Inferior parietal cortex (tissue), 1 donor: ENCODE measurements around the gene MAPK6.
"Not testable (repeated sequence)": the region's sequence is repeated elsewhere in the genome, so short reads cannot be mapped to it uniquely, and the experiment has no call there.

ENCODE experiments used
- DNase-seq: peaks from one replicate; pipeline ENCODE4 v3.0.0-alpha.2; 2016; ENCODE audit errors: extremely low spot score

Gene MAPK6

DNA sequence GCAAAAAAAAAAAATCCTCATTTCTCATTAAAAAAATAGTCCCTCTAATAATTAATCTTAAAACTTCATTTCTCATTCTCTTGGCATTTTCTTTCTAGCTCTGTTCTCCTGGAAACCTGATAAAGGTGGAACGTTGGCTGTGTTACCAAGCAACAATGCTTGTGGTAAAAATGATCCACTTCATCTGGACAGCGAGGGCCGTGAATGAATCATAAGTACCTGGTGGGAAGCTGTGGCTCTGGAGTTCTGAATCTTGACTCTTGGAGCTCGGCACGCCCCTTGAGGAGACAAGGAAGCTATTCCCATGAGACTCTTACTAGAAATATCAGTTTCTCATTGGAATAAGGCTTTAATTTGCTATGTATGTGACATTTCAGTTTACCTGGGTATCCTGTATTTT lies 61.0 kb downstream of the MAPK6 start:
- DNase-seq = no peak

DNA sequence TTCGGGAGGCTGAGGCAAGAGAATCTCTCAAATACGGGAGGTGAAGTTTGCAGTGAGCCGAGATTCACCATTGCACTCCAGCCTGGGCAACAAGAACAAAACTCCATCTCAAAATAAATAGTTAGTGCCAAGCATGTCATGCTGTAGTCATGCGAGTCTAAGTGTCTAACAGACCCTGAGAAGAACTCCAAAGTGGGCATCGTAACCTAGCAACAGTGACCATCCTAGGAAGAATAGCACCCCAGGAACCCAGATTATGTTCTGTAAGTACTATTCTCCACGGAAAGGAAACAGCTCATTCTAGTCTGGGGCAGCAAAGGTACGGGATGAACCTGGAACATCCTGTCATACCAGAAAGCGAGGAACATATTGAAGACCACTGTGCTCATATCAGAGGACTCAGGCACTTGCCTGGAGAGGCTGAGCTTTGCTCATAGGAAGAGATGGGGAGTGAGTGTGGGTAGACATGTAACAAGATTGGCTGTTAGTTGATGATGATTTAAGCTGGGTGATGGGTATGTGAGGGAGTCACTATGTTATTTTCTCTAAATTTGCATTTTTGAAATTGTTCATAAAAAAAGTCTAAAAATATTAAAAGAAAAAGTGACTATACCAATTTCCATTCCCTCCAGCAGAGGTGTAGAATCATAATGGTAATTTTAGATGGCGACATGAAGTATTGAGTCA lies 61.8 kb downstream of the MAPK6 start:
- DNase-seq = no peak

DNA sequence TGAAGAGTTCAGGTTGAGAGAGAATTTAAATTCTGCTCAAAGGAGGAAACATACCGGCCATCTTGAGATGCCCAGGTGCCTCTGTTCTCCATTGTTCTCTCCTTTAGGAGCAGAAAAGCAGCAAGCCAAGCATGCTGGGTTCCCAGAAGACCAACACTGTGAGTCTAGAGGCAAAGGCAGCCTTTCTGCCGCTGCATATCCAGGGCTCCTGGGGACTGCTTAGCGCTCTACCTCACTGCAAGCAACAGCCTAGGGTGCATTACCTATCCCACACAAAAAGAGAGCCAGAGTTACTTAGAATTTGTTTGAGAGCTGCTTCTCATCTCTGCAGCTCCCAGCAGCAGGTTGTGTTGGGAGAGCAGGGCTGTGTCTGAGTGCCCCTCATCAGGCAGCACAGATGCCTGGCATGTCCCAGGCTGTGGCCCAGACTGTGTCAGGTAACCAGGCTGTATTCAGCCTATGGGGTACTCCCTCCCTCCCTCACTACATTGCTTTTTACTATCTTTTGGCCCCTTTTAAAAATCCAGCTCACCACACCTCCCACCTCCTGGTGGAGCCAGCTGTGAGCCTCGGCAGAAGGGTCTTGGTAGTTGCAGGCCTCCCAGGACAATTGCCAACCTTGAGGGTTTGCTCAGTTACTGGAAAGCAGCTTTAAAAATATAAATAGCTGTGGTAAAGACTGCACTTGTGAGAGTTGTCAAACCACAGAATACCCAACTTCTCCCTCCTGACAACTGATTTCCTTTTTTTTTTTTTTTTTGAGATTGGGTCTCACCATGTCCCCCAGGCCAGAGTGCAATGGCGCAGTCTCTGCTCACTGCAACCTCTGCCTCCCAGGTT lies 63.4 kb downstream of the MAPK6 start:
- no peak for DNase-seq

DNA sequence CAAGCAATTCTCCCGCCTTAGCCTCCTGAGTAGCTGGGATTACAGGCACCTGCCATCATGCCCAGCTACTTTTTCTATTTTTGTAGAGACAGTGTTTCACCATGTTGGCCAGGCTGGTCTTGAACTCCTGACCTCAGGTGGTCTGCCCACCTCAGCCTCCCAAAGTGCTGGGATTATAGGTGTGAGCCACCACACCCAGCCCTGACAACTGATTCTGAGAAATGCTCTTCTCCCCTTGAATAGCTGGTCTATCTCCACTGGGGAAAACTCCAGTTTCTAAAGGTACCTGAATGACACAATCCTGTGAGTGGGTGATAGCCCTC lies 64.0 kb downstream of the MAPK6 start:
- not testable (repeated sequence) for DNase-seq

DNA sequence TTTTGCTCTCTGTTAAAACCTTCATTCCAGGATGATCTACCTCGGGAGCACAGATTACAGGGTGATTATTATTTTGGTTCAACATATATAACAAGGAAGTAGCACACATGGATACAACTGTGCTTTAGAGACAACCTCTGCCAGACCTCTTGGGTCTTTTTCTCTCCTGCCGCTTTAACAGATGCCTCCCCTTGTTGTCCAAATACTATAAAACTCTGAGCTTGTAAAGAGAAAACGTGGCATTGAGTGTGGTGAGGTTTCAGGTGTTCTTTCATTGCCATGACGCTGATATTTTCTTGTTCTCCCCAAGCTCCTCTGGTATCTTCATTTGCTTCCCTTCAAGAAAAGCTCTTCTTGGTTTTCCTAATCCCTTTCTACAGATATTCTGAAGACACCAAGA lies 64.6 kb downstream of the MAPK6 start:
- DNase-seq = no peak

DNA sequence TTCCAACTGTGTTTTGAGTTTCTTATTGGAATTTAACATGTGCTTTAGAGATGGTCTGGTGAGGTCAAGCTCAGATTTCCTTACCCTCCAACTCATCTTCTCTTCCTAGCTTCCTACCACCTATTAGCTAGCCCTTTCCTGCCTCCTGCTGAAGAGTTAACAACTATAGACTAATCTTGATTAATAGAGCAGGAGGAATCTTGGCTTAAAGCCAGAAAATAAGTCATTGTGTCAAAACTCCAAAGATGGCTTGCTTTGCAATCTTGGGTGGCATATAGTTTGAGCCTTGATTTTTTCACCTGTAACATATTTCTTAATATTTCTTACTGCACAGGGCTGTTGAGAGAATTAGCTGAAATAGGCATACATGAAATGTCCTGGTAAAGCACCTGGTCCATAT lies 66.3 kb downstream of the MAPK6 start:
- no peak for DNase-seq

DNA sequence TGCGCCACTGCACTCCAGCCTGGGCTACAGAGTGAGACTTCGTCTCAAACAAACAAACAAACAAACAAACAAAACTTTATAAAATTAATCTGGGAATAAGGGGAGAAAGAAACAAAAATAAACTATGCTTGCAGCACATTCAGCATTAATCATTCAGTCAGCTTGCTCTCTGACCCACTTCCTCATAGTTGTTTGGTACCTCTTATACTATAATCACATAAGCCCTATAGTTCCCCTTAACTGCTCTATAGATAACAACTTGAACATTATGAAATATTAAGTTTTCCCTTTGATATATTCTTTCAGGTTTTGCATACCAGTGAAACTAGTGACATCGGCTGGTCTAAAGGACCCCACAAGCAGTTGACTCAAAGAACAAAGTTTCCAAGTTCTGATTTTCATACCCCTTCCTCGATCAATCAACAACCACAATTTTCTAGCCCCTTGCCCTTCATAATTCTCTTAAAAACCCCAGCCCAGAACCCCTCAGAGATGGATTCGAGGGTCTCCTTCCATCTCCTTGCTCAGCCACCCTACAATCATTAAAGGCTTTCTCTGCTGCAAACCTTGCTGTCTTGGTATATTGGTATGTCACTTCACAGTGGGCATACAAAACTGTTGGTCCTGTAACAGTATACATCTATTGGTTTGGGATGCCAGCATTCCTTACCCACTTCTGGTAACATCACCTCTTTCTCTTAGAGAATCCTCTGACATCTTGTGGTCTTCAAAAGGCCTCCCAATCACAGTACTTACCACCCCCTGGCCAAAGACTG lies 67.2 kb downstream of the MAPK6 start:
- no peak for DNase-seq

DNA sequence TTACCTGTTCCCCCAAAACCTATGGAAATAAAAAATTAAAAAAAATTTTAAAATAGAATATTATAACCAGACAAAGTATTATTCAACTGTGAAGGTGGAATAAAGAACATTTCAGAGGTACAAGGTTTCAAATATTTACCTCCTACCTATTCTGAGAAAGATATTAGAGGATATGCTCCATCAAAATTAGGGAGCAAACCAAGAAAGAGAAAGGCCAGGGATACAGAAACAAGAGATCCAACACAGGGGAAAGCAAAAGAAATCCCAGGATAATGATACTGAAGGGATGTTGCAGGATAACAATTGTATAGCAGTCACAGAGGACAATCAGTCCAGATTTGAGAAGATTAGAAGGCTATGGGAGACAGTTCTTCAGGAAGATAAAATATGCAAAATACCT lies 71.2 kb downstream of the MAPK6 start:
- DNase-seq = no peak

DNA sequence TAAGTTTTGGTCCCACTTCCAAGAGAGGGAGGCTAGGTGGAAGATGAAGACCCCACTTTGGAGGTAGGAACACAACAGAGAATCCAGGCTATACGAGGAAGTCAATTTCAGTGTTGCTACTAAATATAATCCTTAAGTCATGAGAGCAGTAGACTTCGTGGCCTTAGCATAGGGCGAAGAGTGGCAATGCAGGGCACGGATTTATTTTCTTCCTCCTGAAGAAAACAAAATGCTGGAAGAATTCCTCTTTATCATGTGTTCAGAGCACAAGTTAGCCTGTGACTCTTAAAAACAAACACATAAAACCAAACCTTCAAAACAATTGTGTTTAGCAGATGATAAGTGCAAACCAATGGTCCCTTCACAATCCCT lies 74.1 kb downstream of the MAPK6 start:
- no peak for DNase-seq

DNA sequence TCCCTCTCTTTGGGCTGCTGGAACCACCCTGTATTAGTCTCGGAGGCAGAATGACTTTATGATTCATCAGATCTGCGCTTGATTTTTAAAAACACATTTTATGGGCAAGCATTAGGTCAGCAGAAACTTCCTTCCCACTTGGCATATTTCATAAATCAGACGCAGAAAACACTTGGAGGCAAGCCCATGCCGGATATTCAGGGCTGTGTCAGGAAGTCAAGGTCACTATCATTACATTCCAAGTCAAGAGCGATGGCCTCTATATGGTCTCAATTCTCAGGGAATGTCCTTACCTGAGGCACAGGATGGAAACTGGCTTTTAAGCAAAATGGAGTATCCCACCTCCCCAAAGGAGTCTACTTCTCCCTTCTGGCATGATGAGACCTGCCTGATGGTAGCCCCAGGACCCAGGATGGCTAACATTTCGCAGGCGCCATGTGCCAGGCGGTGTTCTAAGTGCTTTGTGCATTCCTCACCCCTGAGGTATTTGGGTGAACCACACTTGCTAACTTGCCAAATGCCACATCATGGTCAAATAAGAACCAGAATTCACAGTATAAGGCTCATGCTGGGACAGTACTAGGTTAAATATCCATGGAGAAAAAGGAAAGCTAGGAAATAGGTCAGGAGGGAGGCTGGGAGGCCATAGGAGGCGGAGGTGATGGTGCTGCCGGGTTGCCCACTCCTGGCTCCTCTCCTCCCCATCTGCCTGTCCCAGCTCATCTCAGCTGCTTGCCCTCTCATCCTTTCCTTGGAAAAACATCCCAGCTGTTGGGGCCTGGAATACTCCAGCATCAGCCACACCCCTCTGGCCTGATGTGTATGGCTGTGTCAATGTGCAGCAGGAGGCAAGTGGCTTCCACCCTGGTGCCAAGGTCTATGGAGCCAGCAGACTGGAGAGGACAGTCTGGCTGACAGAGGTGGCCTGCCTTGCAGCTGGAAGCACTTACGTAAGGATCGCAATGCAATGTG lies 74.8 kb downstream of the MAPK6 start:
- no peak for DNase-seq

DNA sequence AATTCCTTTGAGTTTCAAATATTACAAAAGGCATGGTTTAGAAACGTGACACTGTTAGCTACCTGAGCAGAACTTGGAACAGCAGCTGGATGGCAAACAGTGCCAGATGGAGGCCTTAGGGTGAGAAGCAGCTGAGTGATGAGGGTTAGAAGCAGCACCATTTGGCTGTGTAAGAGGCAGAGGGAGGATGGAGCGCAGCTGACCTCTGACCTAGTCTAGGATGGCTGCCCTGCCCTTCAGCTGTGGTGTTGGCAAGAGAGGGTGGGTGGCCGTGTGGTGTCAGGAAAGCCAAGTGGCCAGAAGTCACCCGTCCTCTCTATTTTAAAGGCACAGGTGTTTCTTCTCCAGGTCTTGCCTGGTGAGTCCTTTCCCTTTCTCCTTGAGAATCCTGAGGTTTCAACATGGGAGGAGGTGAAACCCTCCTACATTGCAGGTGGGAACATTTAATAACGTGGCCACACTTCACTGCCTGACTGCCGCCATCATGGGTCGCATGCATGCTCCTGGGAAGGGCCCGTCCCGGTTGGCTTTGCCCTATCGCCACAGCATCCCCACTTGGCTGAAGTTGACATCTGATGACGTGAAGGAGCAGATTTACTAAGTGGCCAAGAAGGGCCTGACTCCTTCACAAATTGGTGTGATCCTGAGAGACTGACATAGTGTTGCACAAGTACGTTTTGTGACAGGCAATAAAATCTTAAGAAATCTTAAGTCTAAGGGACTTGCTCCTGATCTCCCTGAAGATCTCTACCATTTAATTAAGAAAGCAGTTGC lies 76.0 kb downstream of the MAPK6 start:
- DNase-seq = no peak

DNA sequence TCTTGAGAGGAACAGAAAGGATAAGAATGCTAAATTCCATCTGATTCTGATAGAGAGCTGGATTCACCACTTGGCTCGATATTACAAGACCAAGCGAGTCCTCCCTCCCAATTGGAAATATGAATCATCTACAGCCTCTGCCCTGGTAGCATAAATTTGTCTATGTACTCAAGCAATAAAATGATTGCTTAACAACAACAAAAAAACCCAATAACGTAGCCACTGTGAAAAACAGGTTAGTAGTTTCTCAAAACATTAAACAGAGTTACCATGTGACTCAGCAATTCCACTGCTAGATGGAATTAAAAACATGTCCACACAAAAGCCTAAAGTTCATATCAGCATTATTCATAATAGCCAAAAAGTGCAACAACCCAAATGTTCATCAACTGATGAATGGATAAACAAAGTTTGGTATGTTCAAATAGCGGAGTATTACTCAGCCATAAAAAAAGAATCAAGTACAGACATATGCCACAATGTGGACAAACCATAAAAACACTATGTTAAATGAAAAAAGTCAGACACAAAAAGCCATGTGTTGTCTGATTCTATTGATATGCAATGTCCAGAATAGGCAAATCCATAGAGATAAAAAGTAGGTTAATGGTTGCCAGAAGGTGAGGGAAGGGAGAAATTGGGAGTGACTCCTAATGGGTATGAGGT lies 76.7 kb downstream of the MAPK6 start:
- DNase-seq = no peak

DNA sequence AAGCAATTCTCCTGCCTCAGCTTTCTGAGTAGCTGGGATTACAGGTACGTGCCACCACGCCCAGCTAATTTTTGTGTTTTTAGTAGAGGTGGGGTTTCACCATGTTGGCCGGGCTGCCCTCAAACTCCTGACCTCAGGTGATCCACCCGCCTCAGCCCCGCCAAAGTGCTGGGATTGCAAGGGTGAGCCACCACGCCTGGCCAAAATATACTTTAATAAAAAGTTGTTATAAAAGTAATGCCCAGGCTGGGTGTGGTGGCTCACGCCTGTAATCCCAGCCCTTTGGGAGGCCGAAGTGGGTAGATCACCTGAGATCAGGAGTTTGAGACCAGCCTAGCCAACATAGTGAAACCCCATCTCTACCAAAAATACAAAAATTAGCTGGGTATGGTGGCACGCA lies 77.5 kb downstream of the MAPK6 start:
- not testable (repeated sequence) for DNase-seq

DNA sequence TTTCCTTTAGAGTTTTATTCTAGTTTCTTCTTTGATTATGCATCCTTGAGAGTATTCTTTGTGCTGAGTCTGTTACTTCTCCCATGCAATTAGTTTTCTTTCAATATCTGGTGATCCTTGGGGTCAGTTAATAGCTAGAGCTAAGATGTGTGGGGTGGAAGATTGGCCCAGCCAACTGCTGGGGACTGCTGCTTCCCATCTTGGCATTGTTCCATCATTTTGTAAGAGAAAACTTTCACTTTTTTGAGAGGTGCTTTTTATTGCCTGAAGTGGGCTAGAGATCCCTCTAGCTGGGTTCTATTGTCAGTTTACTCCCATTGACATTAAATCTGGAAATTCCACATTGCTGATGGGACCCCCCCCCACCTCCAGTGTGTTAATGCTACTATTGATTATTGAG lies 78.2 kb downstream of the MAPK6 start:
- no peak for DNase-seq

DNA sequence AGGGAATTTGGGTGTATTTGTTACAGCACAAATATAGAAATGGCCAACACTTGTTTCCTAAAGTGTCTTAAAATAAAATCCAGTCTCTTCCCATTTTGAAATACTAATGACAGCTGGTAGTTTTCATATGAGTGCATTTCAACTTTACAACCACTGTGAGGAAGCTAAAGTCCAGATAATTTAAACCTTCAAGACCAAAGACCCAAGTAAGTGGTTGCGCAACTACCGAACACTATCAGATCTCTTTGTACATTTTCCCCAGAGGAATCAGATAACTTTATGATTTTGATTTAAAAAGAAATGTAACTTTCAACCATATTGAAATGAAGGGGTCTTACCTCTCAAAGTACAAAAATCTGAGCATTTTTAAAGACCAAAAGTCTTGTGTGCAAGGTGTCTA lies 79.3 kb downstream of the MAPK6 start:
- DNase-seq = no peak

DNA sequence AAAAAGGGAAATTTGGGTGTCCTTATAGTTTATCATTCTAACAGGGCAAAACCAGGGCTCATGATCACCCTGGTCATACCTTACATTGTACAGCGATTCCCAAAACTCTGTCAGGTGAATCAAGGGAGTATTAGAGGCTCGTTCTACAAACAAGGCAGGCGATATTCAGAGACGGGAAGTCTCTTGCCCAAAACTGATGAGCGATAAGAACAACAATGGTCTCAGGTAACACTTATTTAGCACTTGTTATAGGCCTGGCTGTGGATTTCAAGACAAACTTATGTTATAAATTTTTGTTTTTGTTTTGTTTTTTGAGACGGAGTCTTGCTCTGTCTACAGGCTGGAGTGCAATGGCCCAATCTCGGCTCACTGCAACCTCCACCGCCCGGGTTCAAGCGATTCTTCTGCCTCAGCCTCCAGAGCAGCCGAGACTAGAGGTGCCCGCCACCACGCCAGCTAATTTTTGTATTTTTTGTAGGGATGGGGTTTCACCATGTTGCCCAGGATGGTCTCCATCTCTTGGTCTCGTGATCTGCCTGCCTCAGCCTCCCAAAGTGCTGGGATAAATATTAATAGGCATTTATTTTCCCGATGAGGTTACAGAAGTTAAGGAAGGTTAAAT lies 80.7 kb downstream of the MAPK6 start:
- no peak for DNase-seq

DNA sequence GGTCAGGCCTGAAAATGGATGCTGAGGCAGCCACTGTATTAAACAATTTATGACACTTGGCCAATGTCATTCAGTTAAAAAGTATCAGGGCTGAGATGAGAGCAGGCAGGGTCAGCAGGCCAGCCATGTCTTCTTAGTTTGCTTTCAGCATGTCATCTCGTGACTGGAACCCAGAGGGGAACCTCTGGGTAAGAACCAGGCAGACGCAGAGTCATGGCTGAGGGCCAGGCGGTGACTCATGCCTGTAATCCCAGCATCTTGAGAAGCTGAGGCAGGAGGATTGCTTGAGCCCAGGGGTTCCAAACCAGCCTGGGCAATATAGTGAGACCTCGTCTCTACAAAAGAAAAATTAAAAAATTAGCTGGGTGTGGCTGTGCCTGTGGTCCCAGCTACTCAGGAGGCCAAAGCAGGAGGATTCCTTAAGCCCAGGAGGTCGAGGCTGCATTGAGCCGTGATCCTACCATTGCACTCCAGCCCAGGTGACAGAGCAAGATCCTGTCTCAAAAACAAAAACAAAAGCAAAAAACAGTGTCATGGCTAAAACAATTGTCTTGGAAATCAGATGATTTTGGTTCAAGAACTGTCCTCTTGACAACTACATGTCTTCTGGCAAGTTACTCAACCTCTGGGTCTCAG lies 81.9 kb downstream of the MAPK6 start:
- DNase-seq = no peak

DNA sequence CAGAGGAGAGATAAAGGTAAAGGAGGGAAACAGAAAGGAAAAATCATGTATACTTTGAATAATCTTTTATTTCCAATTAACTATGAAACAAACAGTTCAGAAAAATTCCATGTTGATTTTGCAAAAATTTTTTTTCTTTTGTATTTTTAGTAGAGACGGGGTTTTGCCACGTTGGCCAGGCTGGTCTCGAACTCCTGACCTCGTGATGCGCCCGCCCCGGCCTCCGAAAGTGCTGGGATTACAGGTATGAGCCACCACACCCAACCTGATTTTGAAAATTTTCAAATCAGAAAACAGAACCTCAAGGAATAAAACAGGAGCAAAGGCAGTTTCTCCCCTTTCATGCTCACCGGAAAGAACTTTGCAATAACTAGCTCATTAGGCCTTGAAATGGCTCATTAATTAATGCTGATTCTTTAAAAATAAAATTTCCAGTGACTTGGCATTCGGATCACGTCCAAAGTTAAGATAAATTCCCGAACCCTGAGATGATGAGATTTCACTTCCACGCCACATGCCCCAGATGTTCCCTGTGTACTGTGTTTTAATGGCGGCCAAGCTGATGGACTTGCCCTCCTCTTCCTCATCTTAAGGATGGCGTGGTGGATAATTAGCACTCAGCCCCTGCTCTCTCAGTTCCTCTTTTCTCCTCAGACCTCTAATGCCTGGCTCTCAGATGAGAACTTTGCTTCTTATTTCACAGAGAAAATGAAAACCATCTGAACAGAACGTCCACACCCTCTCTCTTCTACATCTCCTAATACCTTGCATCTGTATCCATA lies 82.7 kb downstream of the MAPK6 start:
- DNase-seq = no peak

DNA sequence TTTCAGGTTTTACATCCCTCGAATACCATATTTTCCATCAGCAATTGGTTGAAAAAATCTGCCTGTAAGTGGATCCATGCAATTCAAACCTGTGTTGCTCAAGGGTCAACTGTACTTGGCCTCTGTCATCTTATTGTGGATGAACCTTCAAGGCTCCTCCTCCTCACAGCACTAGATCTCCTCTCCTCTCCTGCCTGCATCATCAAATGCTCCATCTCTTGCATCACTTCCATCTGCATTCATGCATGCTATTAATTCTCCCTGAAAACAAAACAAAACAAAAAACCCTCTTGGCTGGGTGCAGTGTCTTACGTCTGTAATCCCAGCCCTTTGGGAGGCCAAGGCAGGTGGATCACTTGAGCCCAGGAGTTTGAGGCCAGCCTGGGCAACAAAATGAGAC lies 83.4 kb downstream of the MAPK6 start:
- DNase-seq = no peak
